Karpas-422 (cell line): ENCODE data around the gene MRPS12. TPM values are rescaled to one million over a fixed set of nuclear protein-coding genes. Genes with fewer than 3 reads are reported as not detected.
"Not testable (repeated sequence)": the region's sequence is repeated elsewhere in the genome, so short reads cannot be mapped to it uniquely, and the experiment has no call there.

ENCODE experiments used
- DNase-seq: peaks from one replicate; pipeline ENCODE4 v3.0.0-alpha.2; 2015
- H2AFZ ChIP-seq: fragments of 200-600 bp; sonication (generic); 2 replicates; pipeline ENCODE4 v1.6.1; 2014; ENCODE audit warnings: antibody characterized with exemption, low read length, mixed read lengths
- H3K27ac ChIP-seq: fragments of 200-600 bp; sonication (generic); 2 replicates; pipeline ENCODE4 v1.5.1; 2014; ENCODE audit warnings: mild to moderate bottlenecking, low read length, moderate library complexity
- H3K27me3 ChIP-seq: fragments of 200-600 bp; sonication (generic); 2 replicates; pipeline ENCODE4 v1.6.1; 2014; ENCODE audit warnings: low read length, mixed read lengths
- H3K36me3 ChIP-seq: fragments of 200-600 bp; sonication (generic); 2 replicates; pipeline ENCODE4 v1.6.1; 2014; ENCODE audit warnings: low read length, mixed read lengths; ENCODE audit not compliant: insufficient read depth
- H3K4me1 ChIP-seq: fragments of 200-600 bp; sonication (generic); 2 replicates; pipeline ENCODE4 v1.6.1; 2014; ENCODE audit warnings: mild to moderate bottlenecking, low read length, mixed read lengths
- H3K4me2 ChIP-seq: fragments of 200-600 bp; sonication (generic); 2 replicates; pipeline ENCODE4 v1.6.1; 2014; ENCODE audit warnings: low read length, low read depth, mild to moderate bottlenecking; ENCODE audit not compliant: poor library complexity, severe bottlenecking
- H3K4me3 ChIP-seq: fragments of 200-600 bp; sonication (generic); 2 replicates; pipeline ENCODE4 v1.5.1; 2014; ENCODE audit warnings: mild to moderate bottlenecking, antibody characterized with exemption, low read length, mixed read lengths
- H3K79me2 ChIP-seq: fragments of 200-600 bp; sonication (generic); 2 replicates; pipeline ENCODE4 v1.6.1; 2014; ENCODE audit warnings: mild to moderate bottlenecking, low read length, mixed read lengths
- H3K9ac ChIP-seq: fragments of 200-600 bp; sonication (generic); 2 replicates; pipeline ENCODE4 v1.6.0; 2014; ENCODE audit warnings: low read length
- H3K9me2 ChIP-seq: fragments of 200-600 bp; sonication (generic), shearing (Covaris generic); replicated peaks from 2 replicates; pipeline ENCODE4 v1.6.0; 2014; ENCODE audit warnings: mild to moderate bottlenecking, low read length, moderate library complexity; ENCODE audit not compliant: insufficient read depth
- H3K9me3 ChIP-seq: fragments of 300-700, 200-600 bp; sonication (generic); 2 replicates; pipeline ENCODE4 v1.6.1; 2014; ENCODE audit warnings: low read length, mixed read lengths
- H4K20me1 ChIP-seq: fragments of 200-600 bp; sonication (generic); 2 replicates; pipeline ENCODE4 v1.6.1; 2014; ENCODE audit warnings: mild to moderate bottlenecking, antibody characterized with exemption, low read length, low read depth; ENCODE audit not compliant: insufficient read depth
- total RNA-seq: library from RNA; depleted of rRNA; stranded (reverse); fragments of >200 nt; shearing (Covaris generic); gene quantifications from 2 replicates; pipeline ENCODE4 v1.2.3, GENCODE V29; 2014; ENCODE audit warnings: low replicate concordance

The MRPS12 gene
- total RNA-seq, 1 experiment from 2014 or later, result 46.7 TPM

- DNase-seq, result no peak
- no peaks in the 10 kb centered on the region for H3K27me3 ChIP-seq
- no peak overlapping the region for H3K4me3 ChIP-seq
- H3K36me3 ChIP-seq, result no peaks in the 10 kb centered on the region
- H4K20me1 ChIP-seq, result no peaks in the 10 kb centered on the region
- H3K4me2 ChIP-seq, result no peak overlapping the region
- no peak overlapping the region for H3K9ac ChIP-seq
- H3K27ac ChIP-seq, result no peak overlapping the region
- H3K9me3 ChIP-seq, result no peaks in the 10 kb centered on the region
- no peak overlapping the region for H2AFZ ChIP-seq
- H3K4me1 ChIP-seq, result no peaks in the 10 kb centered on the region
- H3K79me2 ChIP-seq, result no peaks in the 10 kb centered on the region
- H3K9me2 ChIP-seq, result no peaks in the 10 kb centered on the region
Observed at GRCh38 chr19:38964738-38965137, 34.0 kb downstream of the MRPS12 start.

DNA sequence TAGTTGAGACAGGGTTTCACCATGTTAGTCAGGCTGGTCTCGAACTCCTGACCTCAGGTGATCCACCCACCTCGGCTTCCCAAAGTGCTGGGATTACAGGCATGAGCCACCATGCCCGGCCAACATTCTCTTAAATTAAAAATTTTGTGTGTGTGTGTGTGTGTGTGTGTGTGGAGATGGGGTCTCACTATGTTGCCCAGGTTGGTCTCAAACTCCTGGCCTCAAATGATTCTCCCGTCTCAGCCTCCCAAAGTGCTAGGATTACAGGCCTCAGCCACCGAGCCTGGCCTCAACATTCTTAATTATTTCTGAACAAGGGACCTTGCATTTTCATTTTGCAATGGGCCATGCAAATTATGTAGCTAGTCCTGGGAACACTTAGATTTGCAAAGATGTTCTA, 35.4 kb downstream of the MRPS12 start:
- not testable (repeated sequence) for H3K36me3 ChIP-seq, H4K20me1 ChIP-seq, DNase-seq, H3K4me2 ChIP-seq, H3K9me3 ChIP-seq, H3K27me3 ChIP-seq, H3K4me3 ChIP-seq, H3K27ac ChIP-seq, H3K9ac ChIP-seq, H3K79me2 ChIP-seq, H3K4me1 ChIP-seq, H2AFZ ChIP-seq, H3K9me2 ChIP-seq

DNA sequence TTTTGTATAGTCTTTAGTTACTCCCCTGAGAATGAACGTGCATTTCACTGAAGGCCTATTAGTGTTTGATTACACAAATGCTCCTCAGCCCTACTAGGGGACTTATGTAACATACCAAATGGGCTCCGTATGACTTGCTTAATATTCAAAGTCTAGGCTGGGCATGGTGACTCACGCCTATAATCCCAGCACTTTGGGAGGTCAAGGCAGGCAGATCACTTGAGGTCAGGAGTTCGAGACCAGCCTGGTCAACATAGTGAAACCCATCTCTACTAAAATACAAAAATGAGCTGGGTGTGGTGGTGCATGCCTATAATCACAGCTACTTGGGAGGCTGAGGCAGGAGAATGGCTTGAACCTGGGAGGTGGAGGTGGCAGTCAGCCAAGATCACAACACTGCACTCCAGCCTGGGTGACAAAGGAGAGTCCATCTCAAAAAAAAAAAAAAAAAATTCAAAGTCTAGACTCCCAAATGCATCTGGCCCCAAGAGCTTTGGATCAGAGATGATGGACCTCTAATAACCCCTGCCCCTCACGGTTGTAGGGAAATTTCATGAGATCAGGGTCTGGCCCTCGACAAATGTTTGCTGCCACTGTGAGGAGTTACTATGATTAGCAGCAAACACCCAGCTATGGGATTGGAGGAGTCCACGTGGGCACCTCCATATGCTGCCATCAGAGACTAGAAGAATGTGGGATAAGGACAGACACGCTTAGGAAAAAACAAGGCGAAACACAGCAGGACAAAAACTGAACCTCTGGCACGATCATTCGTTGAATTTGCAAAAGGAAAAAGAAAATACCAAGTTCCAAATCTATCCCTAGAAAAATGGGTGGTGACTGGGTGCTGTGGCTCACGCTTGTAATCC, 40.2 kb downstream of the MRPS12 start:
- Histone ChIP-seq H4K20me1 (no peaks in the 10 kb centered on the region), H3K9me3 (no peaks in the 10 kb centered on the region), H3K4me1 (no peaks in the 10 kb centered on the region), H3K4me3 (no peak overlapping the region), H3K27ac (no peak overlapping the region), H2AFZ (no peak overlapping the region), H3K27me3 (no peaks in the 10 kb centered on the region), H3K4me2 (no peak overlapping the region), H3K36me3 (no peaks in the 10 kb centered on the region), H3K9ac (no peak overlapping the region), H3K9me2 (no peaks in the 10 kb centered on the region), H3K79me2 (no peaks in the 10 kb centered on the region)
- DNase-seq, result no peak

GRCh38 chr19:38971672-38972071, 40.9 kb downstream of the MRPS12 start:
- Histone ChIP-seq H2AFZ (no peak overlapping the region), H3K9ac (no peak overlapping the region), H3K79me2 (no peaks in the 10 kb centered on the region), H4K20me1 (no peaks in the 10 kb centered on the region), H3K36me3 (no peaks in the 10 kb centered on the region), H3K27ac (no peak overlapping the region), H3K27me3 (no peaks in the 10 kb centered on the region), H3K4me2 (no peak overlapping the region), H3K4me1 (no peaks in the 10 kb centered on the region), H3K4me3 (no peak overlapping the region), H3K9me3 (no peaks in the 10 kb centered on the region), H3K9me2 (no peaks in the 10 kb centered on the region)
- no peak for DNase-seq

DNA sequence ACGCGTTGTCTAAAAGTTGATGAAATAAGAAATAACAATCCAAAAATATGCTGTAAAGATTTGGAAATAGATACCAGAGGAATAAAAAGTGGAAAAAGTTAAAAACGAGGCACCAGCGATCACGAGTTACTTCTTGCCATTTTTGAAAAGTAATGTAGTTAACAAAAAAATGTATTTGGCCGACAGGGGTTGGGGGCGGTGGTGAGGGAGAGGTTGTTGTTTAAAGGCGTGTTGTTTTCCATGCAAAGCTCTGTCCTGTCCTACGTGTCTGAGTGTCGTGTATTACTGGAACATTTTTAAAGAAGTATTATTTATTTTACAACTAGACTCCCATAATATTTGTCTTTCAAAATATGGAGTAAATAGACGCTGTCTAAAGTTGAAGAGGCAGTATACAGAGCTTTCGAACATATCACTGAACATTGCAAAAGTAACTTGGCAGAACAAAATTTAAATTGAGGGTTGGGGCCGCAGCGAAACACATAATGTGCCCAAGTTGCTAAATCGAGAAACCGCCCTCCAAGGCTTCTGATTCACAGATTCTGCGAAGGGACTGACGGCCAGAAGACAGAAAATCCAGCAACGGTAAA, 44.0 kb downstream of the MRPS12 start:
- H2AFZ ChIP-seq, result no peak overlapping the region
- H3K27me3 ChIP-seq, result no peaks in the 10 kb centered on the region
- H3K9ac ChIP-seq, result no peak overlapping the region
- H3K4me3 ChIP-seq, result no peak overlapping the region
- no peak overlapping the region for H3K27ac ChIP-seq
- no peaks in the 10 kb centered on the region for H3K79me2 ChIP-seq
- no peaks in the 10 kb centered on the region for H3K36me3 ChIP-seq
- no peaks in the 10 kb centered on the region for H4K20me1 ChIP-seq
- no peaks in the 10 kb centered on the region for H3K9me3 ChIP-seq
- DNase-seq, result no peak
- no peaks in the 10 kb centered on the region for H3K9me2 ChIP-seq
- H3K4me1 ChIP-seq, result no peaks in the 10 kb centered on the region
- no peak overlapping the region for H3K4me2 ChIP-seq

DNA sequence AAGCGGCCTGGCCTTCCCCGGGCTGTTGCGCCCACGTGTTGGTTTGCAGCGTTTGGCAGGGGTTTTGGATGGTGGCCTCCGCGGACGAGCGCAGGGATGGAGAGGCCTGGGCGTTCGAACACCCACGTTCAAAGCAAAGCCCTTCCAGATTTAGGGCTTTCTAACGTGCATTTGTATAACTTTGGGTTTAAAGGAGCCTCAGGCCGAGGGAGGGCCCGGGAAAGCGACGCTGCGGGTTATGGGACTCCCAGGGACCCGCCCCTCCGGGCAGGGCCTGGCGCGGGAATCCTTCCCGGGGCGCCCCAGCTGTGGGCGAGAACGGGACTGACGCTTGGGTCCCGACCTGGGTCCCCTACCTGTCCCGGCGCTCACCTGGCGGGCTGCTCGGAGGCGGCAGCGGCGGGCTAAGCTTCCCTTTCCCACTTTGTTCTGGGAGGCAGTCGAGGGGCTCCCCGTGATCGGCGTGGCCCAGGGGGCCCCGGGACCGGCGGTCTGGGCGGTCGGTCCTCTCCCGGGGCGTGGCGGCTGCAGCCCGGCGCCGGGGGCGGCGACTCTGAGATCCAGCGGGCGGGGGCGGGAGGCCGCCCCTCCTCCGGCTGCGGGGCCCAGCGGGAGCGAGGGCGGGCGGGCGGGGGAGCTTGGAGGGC, 44.6 kb downstream of the MRPS12 start, which contains the start of gene FBXO17:
Gene FBXO17, minus strand, starts transcription at position 529 of the 647 bp plus-strand sequence. CDS start 25,423 bp downstream, outside the sequence.
- no peak within 1 kb of the TSS for H2AFZ ChIP-seq
- H3K9me2 ChIP-seq, result no peaks in the 10 kb centered on the region
- no peaks in the 10 kb centered on the region for H3K79me2 ChIP-seq
- H3K36me3 ChIP-seq, result no peaks in the 10 kb centered on the region
- H3K9ac ChIP-seq, result no peak within 1 kb of the TSS
- H3K27me3 ChIP-seq, result no peaks in the 10 kb centered on the region
- no peak for DNase-seq
- no peak within 1 kb of the TSS for H3K4me2 ChIP-seq
- no peaks in the 10 kb centered on the region for H3K4me1 ChIP-seq
- no peak within 1 kb of the TSS for H3K27ac ChIP-seq
- H4K20me1 ChIP-seq, result no peaks in the 10 kb centered on the region
- no peak within 1 kb of the TSS for H3K4me3 ChIP-seq
- no peaks in the 10 kb centered on the region for H3K9me3 ChIP-seq

DNA sequence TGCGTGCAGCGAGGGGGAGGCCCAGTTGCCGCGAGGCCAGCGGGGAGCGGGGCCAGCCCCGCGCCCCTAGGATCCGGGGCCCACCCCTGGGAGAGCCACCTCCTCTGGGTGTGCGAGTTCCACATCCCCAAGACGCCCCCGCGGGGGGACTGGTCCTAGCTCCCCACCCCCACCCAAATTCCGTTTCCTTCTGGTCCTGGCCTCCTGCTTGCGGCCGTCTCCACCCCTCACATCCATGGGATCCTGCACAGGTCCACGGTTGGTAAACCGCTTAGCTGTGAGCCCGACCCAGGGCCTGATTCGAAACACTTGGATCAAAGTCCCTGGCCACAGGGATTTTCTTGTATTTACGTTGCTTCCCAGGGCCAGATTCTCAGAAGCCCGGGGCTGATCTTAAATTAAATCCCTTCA, 45.1 kb downstream of the MRPS12 start:
- Histone ChIP-seq H3K4me3 (no peak overlapping the region), H3K4me1 (no peaks in the 10 kb centered on the region), H3K4me2 (no peak overlapping the region), H3K27me3 (no peaks in the 10 kb centered on the region), H3K79me2 (no peaks in the 10 kb centered on the region), H2AFZ (no peak overlapping the region), H3K9me2 (no peaks in the 10 kb centered on the region), H3K9ac (no peak overlapping the region), H4K20me1 (no peaks in the 10 kb centered on the region), H3K27ac (no peak overlapping the region), H3K36me3 (no peaks in the 10 kb centered on the region), H3K9me3 (no peaks in the 10 kb centered on the region)
- DNase-seq, result no peak
